CD4-positive, alpha-beta memory T cell (primary cell): ENCODE results near the gene B4GALT6. TPM values are rescaled to one million over a fixed set of nuclear protein-coding genes. Genes with fewer than 3 reads are reported as not detected.

ENCODE experiments used
- CTCF ChIA-PET: fragments of 350-600 bp; sonication (Branson Sonifier 250); formaldehyde crosslinking; loops from one replicate; lab custom pipeline; 2021; ENCODE audit warnings: inconsistent platforms; ENCODE audit not compliant: partially characterized antibody; lab: Charles Lee
- POLR2A ChIA-PET: fragments of 350-600 bp; sonication (Branson Sonifier 250); formaldehyde crosslinking; loops from one replicate; lab custom pipeline; 2021; ENCODE audit not compliant: partially characterized antibody; lab: Charles Lee
- DNase-seq, 5 donors: peaks; one replicate each; pipeline versions ENCODE4 v3.0.0 to v3.0.0-alpha.2; 2020 to 2022; ENCODE audit warnings: mixed read lengths in 1 of 5
- H3K27ac ChIP-seq: one replicate; pipeline ENCODE4 v1.7.0; 2013; ENCODE audit warnings: low read depth, low read length
- H3K27me3 ChIP-seq: 2 replicates; pipeline ENCODE4 v1.7.0; 2013; ENCODE audit warnings: mild to moderate bottlenecking, low read length, moderate library complexity; ENCODE audit not compliant: insufficient read depth
- H3K36me3 ChIP-seq: 2 replicates; pipeline ENCODE4 v1.7.0; 2013; ENCODE audit warnings: mild to moderate bottlenecking, low read length, moderate library complexity; ENCODE audit not compliant: insufficient read depth
- H3K4me1 ChIP-seq: 2 replicates; pipeline ENCODE4 v1.7.0; 2013; ENCODE audit warnings: mild to moderate bottlenecking, low read length, moderate library complexity; ENCODE audit not compliant: insufficient read depth
- H3K4me3 ChIP-seq, 2 donors: one replicate each; pipeline ENCODE4 v1.7.0; 2013; ENCODE audit warnings: low read length in 2 of 2, mild to moderate bottlenecking in 1 of 2
- H3K9me3 ChIP-seq, 2 donors: one replicate each; pipeline ENCODE4 v1.7.0; 2013; ENCODE audit warnings: low read length in 2 of 2, control low read depth in 1 of 2; ENCODE audit not compliant: control insufficient read depth in 1 of 2
- H3K27ac Mint-ChIP-seq, 7 donors: one replicate each; pipeline ENCODE4 v1.8.0; 2020 to 2021; ENCODE audit warnings: mixed read lengths in 7 of 7, mild to moderate bottlenecking in 6 of 7, inconsistent platforms in 3 of 7, moderate library complexity in 3 of 7
- H3K27me3 Mint-ChIP-seq, 2 donors: one replicate each; pipeline ENCODE4 v1.8.0; 2020 to 2021; ENCODE audit warnings: mixed read lengths in 2 of 2
- H3K36me3 Mint-ChIP-seq, 2 donors: one replicate each; pipeline ENCODE4 v1.8.0; 2020 to 2021; ENCODE audit warnings: mixed read lengths in 2 of 2, inconsistent platforms in 1 of 2, mild to moderate bottlenecking in 1 of 2
- H3K4me1 Mint-ChIP-seq, 4 donors: one replicate each; pipeline ENCODE4 v1.8.0; 2020 to 2021; ENCODE audit warnings: mixed read lengths in 4 of 4, mild to moderate bottlenecking in 1 of 4
- H3K4me3 Mint-ChIP-seq, 8 donors: one replicate each; pipeline ENCODE4 v1.8.0; 2020 to 2021; ENCODE audit warnings: mixed read lengths in 8 of 8, mild to moderate bottlenecking in 7 of 8, moderate library complexity in 6 of 8, inconsistent platforms in 3 of 8
- H3K9me3 Mint-ChIP-seq, 8 donors: one replicate each; pipeline ENCODE4 v1.8.0; 2020 to 2021; ENCODE audit warnings: mixed read lengths in 8 of 8, mild to moderate bottlenecking in 5 of 8, inconsistent platforms in 3 of 8, moderate library complexity in 1 of 8
- intact Hi-C: fragments of 100-400 bp; cut with micrococcal nuclease; formaldehyde crosslinking; loops from one replicate; pipeline ENCODE4 v1.15.1; 2023
- polyA plus RNA-seq, 2 donors: library from polyadenylated mRNA; unstranded; fragments of 300-500 nt; fragmentation: Illumina TruSeq; gene quantifications; one replicate each; pipeline ENCODE4 v1.2.3, GENCODE V29; 2021
- total RNA-seq, 2 experiments: library from RNA; stranded (reverse); gene quantifications; one replicate each; pipeline ENCODE4 v1.2.3, GENCODE V29; 2021

The B4GALT6 gene
- total and polyA plus RNA-seq, 4 experiments from 2014 or later, result 0.67 to 0.94 TPM; not detected in 2

- ChIA-PET POLR2A (no interaction called here), CTCF (no interaction called here)
- H3K27me3 Mint-ChIP-seq, result peaks cover 0 to 10% of the 10 kb centered on the region in 2 donors
- Histone ChIP-seq H3K4me3 (no peak within 1 kb of the TSS), H3K4me1 (no peaks in the 10 kb centered on the region), H3K27ac (no peak within 1 kb of the TSS), H3K9me3 (no peaks in the 10 kb centered on the region), H3K36me3 (no peaks in the 10 kb centered on the region), H3K27me3 (no peaks in the 10 kb centered on the region)
- DNase-seq, result no peak
- H3K36me3 Mint-ChIP-seq, result no peaks in the 10 kb centered on the region
- H3K27ac Mint-ChIP-seq, result peak within 1 kb of the TSS in 1 of 7 donors; percentile 14
- no peaks in the 10 kb centered on the region for H3K4me1 Mint-ChIP-seq
- intact Hi-C loops, result no loop called here
- H3K9me3 Mint-ChIP-seq, result no peaks in the 10 kb centered on the region
- H3K4me3 Mint-ChIP-seq, result no peak within 1 kb of the TSS
These were observed 92.8 kb downstream of the B4GALT6 start, which contains the start of gene TTR for GRCh38 chr18:31591628-31592027. TSS of gene TTR (plus strand) at chr18:31591877. CDS start at chr18:31591903, 26 bp downstream.

GRCh38 chr18:31591113-31591512 is 93.3 kb downstream of the B4GALT6 start:
- Mint-ChIP-seq H3K27ac (no peak overlapping the region), H3K9me3 (no peaks in the 10 kb centered on the region), H3K4me1 (no peaks in the 10 kb centered on the region), H3K36me3 (no peaks in the 10 kb centered on the region), H3K27me3 (peaks cover 0 to 10% of the 10 kb centered on the region in 2 donors), H3K4me3 (no peak overlapping the region)
- CTCF ChIA-PET, result no interaction called here
- Histone ChIP-seq H3K36me3 (no peaks in the 10 kb centered on the region), H3K27me3 (no peaks in the 10 kb centered on the region), H3K9me3 (no peaks in the 10 kb centered on the region), H3K27ac (no peak overlapping the region), H3K4me3 (no peak overlapping the region), H3K4me1 (no peaks in the 10 kb centered on the region)
- POLR2A ChIA-PET, result no interaction called here
- no peak for DNase-seq
- intact Hi-C loops, result no loop called here

DNA sequence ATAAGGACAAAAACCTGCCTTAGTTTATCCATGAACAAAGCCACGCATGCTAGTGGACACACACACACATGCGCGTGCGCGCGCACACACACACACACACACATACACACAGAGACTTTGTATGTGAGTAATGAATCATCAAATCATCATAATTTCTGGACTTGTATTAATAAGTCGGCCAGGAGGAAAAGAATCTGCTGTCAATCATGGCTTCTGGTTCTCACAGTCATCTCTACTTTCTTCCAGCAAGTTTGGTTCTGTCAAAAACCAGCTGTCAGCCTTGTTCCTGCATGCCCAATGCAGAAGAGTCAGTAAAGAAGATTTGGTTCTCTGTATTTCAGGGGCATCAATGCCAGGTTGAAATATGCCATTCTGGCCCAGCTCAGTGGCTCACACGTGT is 93.8 kb downstream of the B4GALT6 start:
- H3K27me3 ChIP-seq, result no peaks in the 10 kb centered on the region
- Mint-ChIP-seq H3K4me1 (no peaks in the 10 kb centered on the region), H3K9me3 (no peaks in the 10 kb centered on the region), H3K36me3 (no peaks in the 10 kb centered on the region), H3K27me3 (peaks cover 0 to 10% of the 10 kb centered on the region in 2 donors), H3K4me3 (no peak overlapping the region), H3K27ac (no peak overlapping the region)
- H3K9me3 ChIP-seq, result no peaks in the 10 kb centered on the region
- no peak overlapping the region for H3K4me3 ChIP-seq
- no peak for DNase-seq
- H3K27ac ChIP-seq, result no peak overlapping the region
- POLR2A ChIA-PET, result no interaction called here
- CTCF ChIA-PET, result no interaction called here
- intact Hi-C loops, result no loop called here
- no peaks in the 10 kb centered on the region for H3K36me3 ChIP-seq
- H3K4me1 ChIP-seq, result no peaks in the 10 kb centered on the region

DNA sequence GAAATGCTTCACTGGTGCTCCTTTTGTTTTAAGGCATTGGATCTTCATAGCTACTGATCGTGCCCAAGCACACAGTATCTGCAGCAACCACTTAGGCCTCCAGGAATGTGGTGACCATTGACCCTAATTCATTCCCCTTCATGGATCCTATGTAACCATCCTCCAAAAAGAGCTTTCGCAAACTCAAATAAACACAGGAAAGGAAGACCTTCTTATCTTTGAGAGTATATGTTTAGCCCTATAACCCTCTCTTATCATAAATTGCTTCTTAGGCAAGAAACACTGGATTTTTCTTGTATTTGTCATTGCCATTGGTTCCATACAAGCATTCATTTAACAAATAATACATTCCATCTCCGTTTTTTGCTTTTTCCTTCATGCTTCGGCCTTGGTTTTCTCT is 96.9 kb downstream of the B4GALT6 start:
- H3K9me3 Mint-ChIP-seq, result no peaks in the 10 kb centered on the region
- no peaks in the 10 kb centered on the region for H3K36me3 Mint-ChIP-seq
- DNase-seq, result no peak
- intact Hi-C loops, result no loop called here
- H3K27ac Mint-ChIP-seq, result no peak overlapping the region
- Histone ChIP-seq H3K4me1 (no peaks in the 10 kb centered on the region), H3K27me3 (no peaks in the 10 kb centered on the region), H3K27ac (no peak overlapping the region), H3K4me3 (no peak overlapping the region), H3K9me3 (no peaks in the 10 kb centered on the region), H3K36me3 (no peaks in the 10 kb centered on the region)
- peaks cover 0 to 10% of the 10 kb centered on the region in 2 donors for H3K27me3 Mint-ChIP-seq
- ChIA-PET CTCF (interaction anchor here (1.3 kb wide), 1 partner anchor 31 kb away, joined by 4 read pairs; no protein-coding TSS in a partner anchor), POLR2A (no interaction called here)
- no peaks in the 10 kb centered on the region for H3K4me1 Mint-ChIP-seq
- no peak overlapping the region for H3K4me3 Mint-ChIP-seq

DNA sequence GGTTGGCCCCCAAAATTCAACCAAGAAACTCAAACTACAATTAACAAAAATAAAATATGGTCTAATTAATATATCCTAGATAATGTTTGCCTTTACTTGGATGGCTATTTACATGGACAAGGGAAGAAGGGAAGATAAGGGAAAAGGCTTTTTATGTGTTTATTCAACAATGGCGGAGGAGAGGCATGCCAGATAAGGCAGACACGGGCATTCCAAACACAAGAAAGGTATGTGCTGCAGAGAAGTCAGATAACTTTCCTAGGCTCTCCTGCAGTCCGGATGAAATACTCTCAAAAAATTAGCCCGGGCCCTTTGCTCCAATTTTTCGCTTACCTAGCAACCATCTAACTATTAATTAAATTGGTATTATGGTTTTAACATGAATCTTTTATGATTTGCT is 97.8 kb downstream of the B4GALT6 start:
- H3K27ac ChIP-seq, result no peak overlapping the region
- Mint-ChIP-seq H3K4me3 (no peak overlapping the region), H3K4me1 (no peaks in the 10 kb centered on the region), H3K36me3 (no peaks in the 10 kb centered on the region), H3K9me3 (no peaks in the 10 kb centered on the region), H3K27me3 (peaks cover 0 to 6% of the 10 kb centered on the region in 2 donors), H3K27ac (no peak overlapping the region)
- CTCF ChIA-PET, result no interaction called here
- intact Hi-C loops, result no loop called here
- H3K36me3 ChIP-seq, result no peaks in the 10 kb centered on the region
- no peak for DNase-seq
- H3K4me3 ChIP-seq, result no peak overlapping the region
- POLR2A ChIA-PET, result no interaction called here
- no peaks in the 10 kb centered on the region for H3K9me3 ChIP-seq
- H3K4me1 ChIP-seq, result no peaks in the 10 kb centered on the region
- no peaks in the 10 kb centered on the region for H3K27me3 ChIP-seq

- Histone ChIP-seq H3K4me1 (no peaks in the 10 kb centered on the region), H3K27ac (no peak overlapping the region), H3K36me3 (no peaks in the 10 kb centered on the region), H3K27me3 (no peaks in the 10 kb centered on the region), H3K4me3 (no peak overlapping the region), H3K9me3 (no peaks in the 10 kb centered on the region)
- CTCF ChIA-PET, result interaction anchor here (0.8 kb wide), 1 partner anchor 17 kb away, joined by 3 read pairs; no protein-coding TSS in a partner anchor
- Mint-ChIP-seq H3K36me3 (no peaks in the 10 kb centered on the region), H3K27ac (no peak overlapping the region), H3K4me1 (no peaks in the 10 kb centered on the region), H3K27me3 (peaks cover 0 to 6% of the 10 kb centered on the region in 2 donors), H3K4me3 (no peak overlapping the region), H3K9me3 (no peaks in the 10 kb centered on the region)
- intact Hi-C loops, result no loop called here
- POLR2A ChIA-PET, result no interaction called here
- DNase-seq, result no peak
These were observed 98.4 kb downstream of the B4GALT6 start for GRCh38 chr18:31585991-31586390.

- DNase-seq, result no peak
- POLR2A ChIA-PET, result no interaction called here
These were observed 101.1 kb downstream of the B4GALT6 start for GRCh38 chr18:31583185-31583854.

More at GRCh38 chr18:31583185-31583854, 101.1 kb downstream of the B4GALT6 start:
- Histone ChIP-seq H3K36me3 (no peaks in the 10 kb centered on the region), H3K9me3 (no peaks in the 10 kb centered on the region), H3K27ac (no peak overlapping the region), H3K4me1 (no peaks in the 10 kb centered on the region), H3K27me3 (no peaks in the 10 kb centered on the region), H3K4me3 (no peak overlapping the region)
- Mint-ChIP-seq H3K36me3 (no peaks in the 10 kb centered on the region), H3K4me3 (no peak overlapping the region), H3K9me3 (no peaks in the 10 kb centered on the region), H3K4me1 (no peaks in the 10 kb centered on the region), H3K27me3 (no peaks in the 10 kb centered on the region), H3K27ac (no peak overlapping the region)
- CTCF ChIA-PET, result no interaction called here
- intact Hi-C loops, result no loop called here
